Motor neuron (in vitro differentiated cells): ENCODE measurements around the gene GRIK4. TPM values are rescaled to one million over a fixed set of nuclear protein-coding genes. Genes with fewer than 3 reads are reported as not detected.

ENCODE experiments used
- ATAC-seq, 8 experiments: fragments of 200-7000 bp; cut with Tn5 transposase; replicated peaks in 6 of 8; 2 replicates each; pipeline ENCODE4 v1.8.0; 2021; ENCODE audit warnings: mild to moderate bottlenecking in 8 of 8, moderate library complexity in 8 of 8
- H3K27ac ChIP-seq, 2 donors: fragments of 250-450 bp; sonication (Bioruptor Pico); 2 replicates each; pipeline ENCODE4 v1.9.0; 2021; ENCODE audit warnings: antibody characterized with exemption in 2 of 2, mild to moderate bottlenecking in 2 of 2, moderate library complexity in 1 of 2
- H3K4me1 ChIP-seq, 2 donors: fragments of 250-450 bp; sonication (Bioruptor Pico); replicated peaks in 1 of 2; 2 replicates each; pipeline ENCODE4 v1.6.1; 2021; ENCODE audit warnings: antibody characterized with exemption in 2 of 2, mild to moderate bottlenecking in 2 of 2, moderate library complexity in 1 of 2
- H3K4me3 ChIP-seq, 5 donors: fragments of 250-450 bp; sonication (Bioruptor Pico); 2 replicates each; pipeline ENCODE4 v1.9.0; 2021; ENCODE audit warnings: antibody characterized with exemption in 5 of 5, mild to moderate bottlenecking in 5 of 5, moderate library complexity in 4 of 5
- WGBS, 10 experiments: fragments of 450-650 bp; shearing (Covaris generic); methylation state at CpG; one replicate each; pipeline ENCODE4 v1.0.0; 2022; 5-methylcytosine and 5-hydroxymethylcytosine counted together
- in situ Hi-C, 9 experiments: fragments of 400-800 bp; cut with MboI; loops; one replicate each; pipeline ENCODE4 v1.15.0; 2021; ENCODE audit warnings: low sequenced_read_pairs in 9 of 9, low pct_unique_long_range_greater_than_20kb in 2 of 9; ENCODE audit not compliant: unreplicated experiment in 9 of 9
- total RNA-seq, 8 experiments: library from RNA; unstranded; fragments of 300-600 nt; gene quantifications; 2 replicates each; pipeline versions ENCODE4 v1.2.3 to v1.2.4, GENCODE V29; 2022

GRIK4 gene
- total RNA-seq, 8 experiments from 2014 or later, result 0.75 to 11.1 (median 1.7) TPM

DNA sequence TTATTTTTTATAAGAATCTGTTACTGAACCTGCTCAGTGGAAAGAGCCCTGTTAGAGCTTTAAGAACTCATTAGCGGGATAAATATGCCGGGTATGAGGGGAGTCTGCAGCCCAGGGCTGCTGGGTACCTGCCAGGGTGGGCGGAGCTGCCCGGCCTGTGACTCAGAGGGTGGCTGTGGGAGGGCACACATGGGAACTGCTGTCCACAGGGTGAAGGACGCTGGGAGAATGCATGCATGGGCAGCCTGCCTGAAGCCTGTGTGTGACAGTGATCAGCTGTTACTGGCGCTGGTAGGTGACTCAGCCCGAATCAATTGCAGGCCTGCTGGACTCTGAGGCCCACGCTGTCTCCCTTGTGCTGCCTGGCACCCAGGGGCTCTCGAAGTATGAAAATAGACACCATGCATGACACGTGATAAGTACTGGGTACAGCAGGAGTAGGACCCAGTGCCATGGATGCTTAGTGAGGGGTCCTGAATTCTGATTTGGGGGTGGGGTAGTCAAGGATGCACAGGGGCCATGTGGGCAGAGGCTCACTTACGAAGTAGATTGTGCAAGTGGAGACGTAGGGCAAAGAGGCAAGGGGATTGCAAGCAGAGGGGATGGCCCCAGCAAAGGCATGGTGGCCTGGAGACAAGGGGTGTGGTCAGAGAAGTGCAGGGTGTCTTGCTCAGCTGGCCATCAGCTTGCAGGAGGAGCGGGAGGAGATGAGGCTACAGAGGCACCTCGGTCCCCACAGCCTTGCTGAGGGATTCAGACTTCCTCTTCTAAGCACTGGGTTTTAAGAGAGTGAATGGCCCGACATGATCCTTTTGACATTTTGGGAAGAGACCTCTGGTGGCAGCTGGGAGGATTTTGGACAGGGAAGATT is 36.5 kb downstream of the GRIK4 start:
- Histone ChIP-seq H3K4me3 (no peak overlapping the region), H3K4me1 (peaks cover 44 to 46% of the 10 kb centered on the region in 2 donors), H3K27ac (peak overlapping the region in 1 of 2 donors; percentile 11)
- 5 to 71% (median 39%) methylated on average over 1 to 10 of the region's 15 CpGs; no CpG with 5 or more reads in 4 of the 10 experiments for WGBS, 10 experiments
- in situ Hi-C loops, result no loop called here
- ATAC-seq, result peak; percentile 87 to 94 (median 93)

DNA sequence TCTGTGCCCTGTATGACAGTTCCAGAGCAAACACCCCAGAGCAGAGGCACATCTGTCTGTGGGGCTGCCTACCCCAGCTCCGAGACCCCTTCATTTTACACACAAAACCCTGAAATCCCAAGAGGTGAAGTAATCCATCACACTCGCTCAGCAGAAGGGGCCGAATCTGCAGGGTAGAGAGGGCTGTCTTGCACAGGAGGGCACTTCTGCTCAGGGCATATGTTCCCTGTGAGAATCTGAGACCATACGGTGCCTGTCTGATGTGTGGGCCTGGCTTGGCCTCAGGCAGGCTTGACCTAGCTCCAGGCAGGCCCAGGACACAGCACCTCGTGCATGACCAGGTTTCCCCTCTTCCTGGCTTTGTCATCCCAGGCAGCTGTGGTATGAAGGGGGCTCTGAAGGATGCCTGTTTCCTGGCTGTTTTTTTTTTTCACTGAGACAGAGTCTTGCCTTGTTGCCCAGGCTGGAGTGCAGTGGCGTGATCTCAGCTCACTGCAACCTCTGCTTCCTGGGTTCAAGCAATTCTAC is 37.2 kb downstream of the GRIK4 start:
- H3K4me1 ChIP-seq, result peaks cover 48 to 50% of the 10 kb centered on the region in 2 donors
- no peak overlapping the region for H3K27ac ChIP-seq
- no peak overlapping the region for H3K4me3 ChIP-seq
- in situ Hi-C loops, result no loop called here
- ATAC-seq, result no peak
- WGBS, 10 experiments, result 0 to 86% (median 63%) methylated on average over 1 to 4 of the region's 6 CpGs; no CpG with 5 or more reads in 5 of the 10 experiments

GRCh38 chr11:120549346-120549745 is 37.8 kb downstream of the GRIK4 start:
- WGBS, 10 experiments, result 40 to 100% (median 92%) methylated on average over 1 to 6 of the region's 11 CpGs; no CpG with 5 or more reads in 5 of the 10 experiments
- Histone ChIP-seq H3K4me1 (peaks cover 51 to 52% of the 10 kb centered on the region in 2 donors), H3K27ac (no peak overlapping the region), H3K4me3 (no peak overlapping the region)
- in situ Hi-C loops, result no loop called here
- ATAC-seq, result no peak

- no peak overlapping the region for H3K27ac ChIP-seq
Observed at GRCh38 chr11:120550007-120550406, 38.5 kb downstream of the GRIK4 start.

DNA sequence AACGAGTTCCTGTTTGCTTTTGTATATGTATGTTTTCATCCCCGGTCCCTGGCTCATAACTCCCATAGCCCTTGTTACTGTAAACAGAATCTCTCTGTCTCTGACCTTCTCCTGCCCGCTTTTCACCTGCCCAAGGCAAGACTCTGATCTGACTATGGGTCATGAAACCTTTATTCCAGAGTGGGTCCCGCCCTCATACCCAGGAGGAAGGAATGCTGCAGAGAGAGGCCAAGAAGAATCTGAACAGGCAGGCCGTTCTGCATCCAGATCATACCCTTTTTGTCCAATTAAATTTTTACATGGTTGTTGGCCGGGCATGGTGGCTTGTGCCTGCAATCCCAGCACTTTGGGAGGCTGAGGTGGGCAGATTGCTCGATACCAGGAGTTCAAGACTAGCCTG is 39.6 kb downstream of the GRIK4 start:
- no peak for ATAC-seq
- in situ Hi-C loops, result no loop called here
- Histone ChIP-seq H3K4me1 (peaks cover 62 to 64% of the 10 kb centered on the region in 2 donors), H3K27ac (no peak overlapping the region), H3K4me3 (no peak overlapping the region)
- WGBS, 10 experiments, result 60 to 97% (median 84%) methylated on average over 1 to 6 of the region's 7 CpGs; no CpG with 5 or more reads in 2 of the 10 experiments

More at GRCh38 chr11:120550007-120550406, 38.5 kb downstream of the GRIK4 start:
- ATAC-seq, result no peak
- Histone ChIP-seq H3K4me1 (peaks cover 52 to 53% of the 10 kb centered on the region in 2 donors), H3K4me3 (no peak overlapping the region)
- in situ Hi-C loops, result no loop called here
- WGBS, 10 experiments, result 50 to 100% (median 58%) methylated on average over 1 to 3 of the region's 5 CpGs; no CpG with 5 or more reads in 6 of the 10 experiments

DNA sequence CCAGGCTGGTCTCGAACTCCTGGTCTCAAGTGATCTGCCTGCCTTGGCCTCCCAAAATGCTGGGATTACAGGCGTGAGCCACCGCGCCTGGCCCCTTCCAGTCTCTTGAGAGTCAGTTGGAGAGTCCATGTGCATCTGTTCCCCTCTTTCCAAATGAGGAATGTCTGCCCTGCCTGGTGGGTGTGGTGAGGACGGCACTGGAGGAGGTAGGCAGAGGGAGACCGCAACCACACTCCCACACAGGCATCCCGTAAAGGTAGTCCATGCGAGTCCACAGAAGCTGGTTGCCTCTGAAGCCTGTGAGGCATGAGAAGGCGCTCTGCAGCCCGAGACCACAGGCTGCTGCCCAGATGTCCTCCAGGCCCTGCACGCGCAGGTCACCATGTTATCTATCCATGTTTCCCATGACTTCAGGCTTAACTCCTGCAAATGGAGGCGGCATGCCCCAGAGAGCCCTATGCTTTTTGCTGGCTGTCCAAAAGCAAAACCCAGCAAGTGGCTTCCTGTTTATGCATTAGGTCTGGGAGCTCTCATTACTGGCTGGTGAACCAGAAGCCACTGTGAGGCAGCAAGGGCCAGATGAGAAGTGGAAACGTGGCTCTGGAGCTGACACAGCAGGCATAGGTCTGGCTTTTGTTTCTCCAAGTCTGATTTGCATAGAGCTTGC is 43.4 kb downstream of the GRIK4 start:
- peaks cover 44 to 46% of the 10 kb centered on the region in 2 donors for H3K4me1 ChIP-seq
- 0 to 100% (median 70%) methylated on average over 1 to 8 of the region's 14 CpGs; no CpG with 5 or more reads in 5 of the 10 experiments for WGBS, 10 experiments
- H3K4me3 ChIP-seq, result no peak overlapping the region
- H3K27ac ChIP-seq, result no peak overlapping the region
- in situ Hi-C loops, result no loop called here
- ATAC-seq, result peak; percentile 10 to 70 (median 60)

- Histone ChIP-seq H3K27ac (peak overlapping the region in 1 of 2 donors; percentile 14), H3K4me1 (peaks cover 39 to 41% of the 10 kb centered on the region in 2 donors), H3K4me3 (no peak overlapping the region)
- in situ Hi-C loops, result no loop called here
- ATAC-seq, result no peak
- 0 to 60% (median 45%) methylated on average over 1 to 6 of the region's 11 CpGs; no CpG with 5 or more reads in 5 of the 10 experiments for WGBS, 10 experiments
Observed at GRCh38 chr11:120555433-120555773, 43.9 kb downstream of the GRIK4 start.

DNA sequence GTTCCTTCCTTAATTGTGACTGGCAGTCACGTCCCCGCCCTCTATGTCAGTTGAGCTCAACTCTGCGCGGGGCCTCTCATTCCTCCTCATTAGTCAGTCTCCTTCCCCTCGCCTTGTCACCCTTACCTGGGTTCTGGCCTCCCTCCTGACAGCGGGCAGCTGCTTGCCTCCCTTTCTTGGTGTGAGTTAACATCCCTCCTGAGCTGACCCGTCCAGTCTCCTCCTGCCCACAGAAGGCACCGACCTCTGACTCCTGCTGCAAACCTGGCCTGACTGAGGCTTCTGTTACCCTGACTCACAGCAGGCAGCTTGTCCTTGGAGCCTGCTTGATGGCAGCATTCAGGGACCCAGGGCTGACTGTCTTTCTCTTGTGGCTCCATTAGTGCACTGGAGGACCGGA is 45.2 kb downstream of the GRIK4 start:
- Histone ChIP-seq H3K27ac (no peak overlapping the region), H3K4me3 (no peak overlapping the region), H3K4me1 (peaks cover 34 to 36% of the 10 kb centered on the region in 2 donors)
- ATAC-seq, result peak in 5 of 8 experiments; percentile 32 to 61 (median 48)
- in situ Hi-C loops, result no loop called here
- 55 to 80% (median 65%) methylated on average over 2 to 6 of the region's 9 CpGs; no CpG with 5 or more reads in 3 of the 10 experiments for WGBS, 10 experiments

- WGBS, 10 experiments, result 56 to 96% (median 83%) methylated on average over 1 to 7 of the region's 8 CpGs
- in situ Hi-C loops, result no loop called here
- ATAC-seq, result peak in 1 of 8 experiments; percentile 7
- H3K27ac ChIP-seq, result no peak overlapping the region
- H3K4me1 ChIP-seq, result peaks cover 36 to 44% of the 10 kb centered on the region in 2 donors
- no peak overlapping the region for H3K4me3 ChIP-seq
Observed at GRCh38 chr11:120558744-120559431, 47.3 kb downstream of the GRIK4 start.

GRCh38 chr11:120561286-120561685 is 49.7 kb downstream of the GRIK4 start:
- ATAC-seq, result no peak
- WGBS, 10 experiments, result 80 to 92% (median 90%) methylated on average over 1 to 9 of the region's 11 CpGs; no CpG with 5 or more reads in 5 of the 10 experiments
- in situ Hi-C loops, result no loop called here

DNA sequence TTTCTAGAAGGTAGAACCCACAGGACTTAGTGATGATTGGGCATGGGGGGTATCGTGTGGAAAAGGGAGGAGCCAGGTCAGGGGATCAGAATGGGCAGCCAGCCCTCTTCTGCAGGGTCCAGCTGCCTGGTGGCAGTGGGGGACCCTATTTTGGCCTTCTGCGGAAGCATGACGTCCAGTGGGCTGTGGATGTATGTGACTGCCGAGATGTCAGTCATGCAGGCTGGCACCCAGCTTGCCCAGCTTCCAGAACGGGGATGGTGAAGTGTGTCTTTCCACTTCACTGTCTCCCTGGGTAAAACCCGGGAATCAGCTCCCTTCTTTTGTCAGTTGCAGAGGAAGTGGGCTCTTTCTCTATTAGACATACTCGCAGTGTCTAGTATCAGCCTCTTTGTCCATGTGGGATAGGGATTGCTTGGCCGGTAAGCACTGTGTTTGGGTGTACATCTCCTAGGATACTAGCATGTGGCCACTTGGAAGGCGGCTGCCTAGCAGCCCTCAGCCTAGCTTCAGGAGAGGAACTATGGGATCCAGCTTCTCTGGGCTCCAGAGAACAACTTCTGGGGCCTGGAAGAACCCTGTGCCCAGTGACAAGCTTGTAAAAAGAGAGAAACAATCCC is 51.4 kb downstream of the GRIK4 start:
- peaks cover 25 to 36% of the 10 kb centered on the region in 2 donors for H3K4me1 ChIP-seq
- no peak overlapping the region for H3K4me3 ChIP-seq
- 13 to 100% (median 69%) methylated on average over 1 to 5 of the region's 9 CpGs; no CpG with 5 or more reads in 4 of the 10 experiments for WGBS, 10 experiments
- peak overlapping the region in 1 of 2 donors; percentile 49 for H3K27ac ChIP-seq
- ATAC-seq, result peak in 7 of 8 experiments; percentile 16 to 63 (median 39)
- in situ Hi-C loops, result no loop called here

More at GRCh38 chr11:120561286-120561685, 49.7 kb downstream of the GRIK4 start:
- Histone ChIP-seq H3K27ac (no peak overlapping the region), H3K4me3 (no peak overlapping the region), H3K4me1 (peaks cover 40 to 49% of the 10 kb centered on the region in 2 donors)
